22Rv1 (cell line): ENCODE results near the gene KIFC3.

Source experiments
- H3K27ac ChIP-seq: fragments of 450-650 bp; 2 replicates; pipeline ENCODE4 v1.5.1; 2017
- ZFX ChIP-seq: fragments of 450-650 bp; IDR thresholded peaks from 2 replicates; pipeline ENCODE4 v1.6.1; 2017; ENCODE audit warnings: antibody characterized with exemption, borderline replicate concordance
- TF ChIP-seq, protein P1 (sequence below): fragments of 450-650 bp; IDR thresholded peaks from 2 replicates; pipeline ENCODE4 v1.5.1; 2017; ENCODE audit warnings: mild to moderate bottlenecking

Gene KIFC3

DNA sequence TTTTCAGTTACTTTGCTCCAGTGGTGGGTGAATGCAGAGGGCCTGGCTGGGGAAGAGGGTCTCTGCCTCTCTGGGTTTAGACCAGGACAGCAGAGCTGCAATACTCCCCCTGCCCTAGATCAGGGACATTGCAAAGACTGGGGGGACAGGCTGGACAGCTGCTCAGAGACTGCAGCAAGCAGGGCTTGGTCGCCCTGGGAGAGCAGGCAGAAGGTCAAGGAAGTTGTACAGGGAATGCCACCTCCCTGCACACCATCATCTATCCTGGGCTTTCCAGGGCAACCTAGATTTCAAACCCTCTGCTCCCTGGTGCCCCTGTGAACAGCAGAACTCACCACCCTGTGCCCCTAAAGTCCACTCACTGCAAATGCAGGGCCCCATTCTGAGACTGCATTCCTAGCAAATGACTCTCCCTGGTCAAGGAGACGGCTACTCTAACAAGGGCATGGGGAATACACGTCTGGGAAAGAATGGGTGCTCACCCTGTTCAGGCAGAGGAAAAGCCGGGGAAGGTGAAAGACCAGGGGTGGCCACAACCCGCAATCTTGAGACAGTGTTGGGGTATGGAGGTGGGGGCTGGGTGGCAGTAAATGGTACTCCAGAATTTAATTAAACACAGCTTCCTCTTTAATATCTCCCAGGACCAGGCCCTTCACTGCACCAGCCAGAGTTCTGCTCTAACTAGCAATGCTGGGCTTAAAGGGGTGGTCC lies 1.0 kb downstream of the KIFC3 start:
- H3K27ac ChIP-seq: no peak overlapping the region
- TF ChIP-seq ZFX: no peak
- TF ChIP-seq, protein P1, sequence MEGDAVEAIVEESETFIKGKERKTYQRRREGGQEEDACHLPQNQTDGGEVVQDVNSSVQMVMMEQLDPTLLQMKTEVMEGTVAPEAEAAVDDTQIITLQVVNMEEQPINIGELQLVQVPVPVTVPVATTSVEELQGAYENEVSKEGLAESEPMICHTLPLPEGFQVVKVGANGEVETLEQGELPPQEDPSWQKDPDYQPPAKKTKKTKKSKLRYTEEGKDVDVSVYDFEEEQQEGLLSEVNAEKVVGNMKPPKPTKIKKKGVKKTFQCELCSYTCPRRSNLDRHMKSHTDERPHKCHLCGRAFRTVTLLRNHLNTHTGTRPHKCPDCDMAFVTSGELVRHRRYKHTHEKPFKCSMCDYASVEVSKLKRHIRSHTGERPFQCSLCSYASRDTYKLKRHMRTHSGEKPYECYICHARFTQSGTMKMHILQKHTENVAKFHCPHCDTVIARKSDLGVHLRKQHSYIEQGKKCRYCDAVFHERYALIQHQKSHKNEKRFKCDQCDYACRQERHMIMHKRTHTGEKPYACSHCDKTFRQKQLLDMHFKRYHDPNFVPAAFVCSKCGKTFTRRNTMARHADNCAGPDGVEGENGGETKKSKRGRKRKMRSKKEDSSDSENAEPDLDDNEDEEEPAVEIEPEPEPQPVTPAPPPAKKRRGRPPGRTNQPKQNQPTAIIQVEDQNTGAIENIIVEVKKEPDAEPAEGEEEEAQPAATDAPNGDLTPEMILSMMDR: no peak

DNA sequence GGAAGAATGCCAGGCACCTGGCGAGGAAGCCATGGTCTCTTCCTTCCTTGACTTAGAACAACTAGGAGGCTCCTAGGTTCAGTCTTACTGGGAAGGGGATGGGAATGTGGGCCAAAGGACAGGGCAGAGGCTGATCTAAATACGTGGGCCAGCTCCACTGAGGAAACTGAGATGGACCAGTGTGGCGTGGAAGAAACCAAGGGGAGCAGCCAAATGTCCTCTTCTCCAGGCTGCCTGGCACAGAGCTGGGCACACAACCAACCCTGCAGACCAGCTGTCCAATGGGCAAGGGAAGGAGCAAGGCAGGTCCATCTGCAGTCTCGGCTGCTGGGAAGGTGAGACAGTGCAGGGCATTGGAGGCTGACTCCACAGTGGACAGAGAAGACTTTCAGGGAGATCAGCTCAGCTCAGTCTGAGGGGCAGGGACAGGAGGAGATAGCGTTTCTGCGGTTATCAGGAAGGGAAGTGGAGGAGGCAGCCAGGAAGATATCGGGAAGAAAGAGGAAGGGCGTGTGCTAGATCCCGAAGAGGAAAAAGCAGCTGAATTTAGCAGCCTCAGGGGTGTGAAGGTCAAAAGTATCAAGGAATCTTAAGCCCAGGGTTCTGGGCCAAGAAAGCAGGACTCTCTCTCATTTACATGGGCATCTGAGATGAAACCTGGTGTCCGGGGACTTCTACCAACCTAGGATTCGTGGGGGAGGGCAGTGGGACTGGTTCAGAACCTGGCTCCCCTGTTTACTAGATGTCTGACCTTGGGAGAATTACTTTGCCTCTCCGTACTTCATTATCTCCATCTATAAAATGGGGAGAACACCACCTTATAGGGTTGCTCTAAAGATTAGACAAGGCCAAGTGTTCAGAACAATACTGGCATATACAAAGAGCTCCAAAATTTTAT lies 1.8 kb downstream of the KIFC3 start:
- no peak overlapping the region for H3K27ac ChIP-seq
- no peak for TF ChIP-seq ZFX
- TF ChIP-seq, protein P1: no peak

DNA sequence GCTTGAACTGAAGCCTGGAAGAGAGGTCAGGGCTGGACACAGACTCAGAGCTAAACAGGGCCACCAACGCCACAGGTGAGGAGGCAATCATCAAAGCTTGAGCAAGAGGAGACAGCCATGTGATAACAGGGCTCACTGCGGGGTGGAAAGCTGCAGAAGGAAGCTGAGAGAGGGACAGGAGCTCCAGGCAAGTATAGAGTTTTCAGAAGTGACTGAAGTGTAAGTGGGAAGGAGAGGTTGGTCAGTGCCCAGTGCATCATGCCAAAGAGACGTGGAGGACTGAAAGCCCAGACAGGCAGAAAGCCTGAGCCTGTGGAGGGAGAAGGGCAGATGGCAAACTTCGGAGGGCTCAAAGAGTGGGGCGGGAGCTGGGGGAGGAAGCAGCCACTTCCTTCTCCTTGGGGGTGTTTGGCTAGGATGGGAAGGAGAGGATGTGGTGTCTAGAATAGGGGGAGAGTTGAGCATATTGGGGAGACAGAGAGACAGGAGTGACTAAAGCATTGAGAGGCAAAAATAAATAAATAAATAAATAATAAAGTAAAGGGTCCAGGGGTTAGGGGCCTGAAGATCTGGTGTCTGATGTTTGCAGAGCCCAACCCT lies 2.6 kb downstream of the KIFC3 start:
- H3K27ac ChIP-seq: no peak overlapping the region
- TF ChIP-seq, protein P1: no peak
- no peak for TF ChIP-seq ZFX

DNA sequence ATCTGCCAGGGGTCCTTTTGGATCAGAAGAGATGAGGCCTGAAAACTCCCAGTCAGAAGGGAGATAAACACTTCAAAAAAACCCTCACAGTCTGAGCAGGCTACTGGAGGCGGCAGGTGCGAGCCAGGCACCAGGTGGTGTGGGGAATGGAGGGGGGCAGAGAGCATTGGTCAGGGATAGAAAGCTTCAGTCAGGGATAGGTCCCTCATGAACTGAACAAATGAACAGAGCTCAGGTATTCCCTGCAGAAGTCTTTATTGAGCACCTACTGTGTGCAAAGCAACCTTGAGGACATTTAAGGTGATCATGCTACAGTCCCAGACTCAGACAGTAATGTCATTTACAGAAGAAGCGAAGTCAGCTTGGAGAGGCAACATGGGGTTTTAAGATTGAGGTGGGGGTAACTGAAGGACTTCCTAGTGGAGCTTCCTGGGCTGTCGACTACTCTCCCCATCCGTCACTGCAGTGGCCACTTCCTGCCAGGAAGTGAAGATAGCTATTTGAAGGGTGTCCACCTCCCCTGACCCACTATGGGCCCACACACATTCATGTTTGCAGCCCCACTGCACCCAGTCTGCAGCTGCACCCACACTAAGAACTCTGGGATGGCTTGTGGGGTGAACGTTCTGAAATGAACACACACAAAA lies 3.2 kb downstream of the KIFC3 start:
- no peak overlapping the region for H3K27ac ChIP-seq
- TF ChIP-seq, protein P1: no peak
- no peak for TF ChIP-seq ZFX

DNA sequence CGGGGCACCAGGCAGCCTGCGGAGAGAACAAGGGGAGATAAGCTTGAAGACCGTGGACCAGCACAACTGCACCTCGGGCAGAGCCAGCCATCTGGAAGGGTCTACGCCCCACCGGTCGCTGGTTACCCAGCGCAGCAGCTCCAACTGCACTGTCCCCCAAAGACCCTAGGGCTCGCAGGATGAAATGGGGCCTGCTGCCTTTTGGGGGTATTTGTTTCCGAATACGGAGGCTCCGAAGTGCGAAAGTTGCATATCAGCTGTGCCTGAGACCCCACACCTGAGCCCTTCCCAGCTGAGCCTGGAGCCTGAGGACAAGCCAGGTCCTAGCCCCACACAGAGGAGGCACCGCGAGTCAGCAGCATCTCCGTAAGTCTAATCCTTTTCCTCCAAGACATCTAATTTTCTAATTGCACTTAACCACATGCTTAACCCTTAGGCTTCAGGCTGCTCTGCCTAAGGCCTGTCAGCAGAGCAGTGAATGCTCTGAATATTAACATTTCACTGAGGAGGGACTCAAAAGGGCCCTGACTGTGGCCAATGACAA lies 4.0 kb downstream of the KIFC3 start:
- 0 out of 2 replicates have a peak overlapping the region, but pooled peaks have one; percentile 60 for H3K27ac ChIP-seq
- TF ChIP-seq, protein P1: no peak
- no peak for TF ChIP-seq ZFX

DNA sequence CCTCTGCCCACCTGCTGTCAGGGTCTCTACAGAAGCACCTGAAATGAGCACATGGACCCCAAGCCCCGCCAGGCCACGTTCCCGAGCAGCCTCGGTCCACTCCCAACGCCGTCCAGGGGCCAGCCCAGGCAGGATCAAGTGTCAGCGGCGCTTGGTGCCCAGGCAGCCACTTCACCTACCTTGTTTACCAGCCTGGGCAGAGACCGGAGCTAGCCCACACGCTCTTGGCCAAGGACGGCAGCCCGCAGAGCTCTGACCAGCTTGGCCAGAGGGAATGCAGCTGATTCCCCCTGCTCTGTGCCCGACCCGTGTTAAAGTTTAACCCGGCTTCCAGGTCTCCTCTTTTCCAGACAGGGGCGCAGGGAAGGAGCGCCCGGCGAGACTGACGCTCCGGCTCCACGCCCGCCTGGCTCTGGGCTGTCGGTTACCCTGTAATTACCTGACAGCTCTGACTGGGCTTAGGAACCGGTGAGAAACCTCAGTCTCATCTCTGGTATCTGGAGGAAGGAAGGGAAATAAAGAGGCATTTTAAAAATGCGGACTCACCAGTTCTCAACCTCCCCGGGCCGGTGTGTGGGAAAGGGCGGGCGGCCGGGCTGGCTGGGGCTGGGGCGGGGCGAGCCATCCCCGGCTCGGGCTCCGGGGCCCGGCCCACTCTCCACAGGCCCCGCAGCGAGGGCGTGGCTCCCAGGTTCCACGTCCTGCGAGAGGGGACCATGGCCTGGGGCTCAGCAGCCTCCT lies 4.6 kb downstream of the KIFC3 start:
- TF ChIP-seq, protein P1: no peak
- TF ChIP-seq ZFX: no peak
- peak overlapping the region; percentile 60 for H3K27ac ChIP-seq
